ENCODE measurements around the gene NT5C3A.

NT5C3A gene

GRCh38 chr7:33075818-33076518 is 13.4 kb upstream of the NT5C3A start:
- DNase-seq (ENCODE audit: low spot score) = no peak

DNA sequence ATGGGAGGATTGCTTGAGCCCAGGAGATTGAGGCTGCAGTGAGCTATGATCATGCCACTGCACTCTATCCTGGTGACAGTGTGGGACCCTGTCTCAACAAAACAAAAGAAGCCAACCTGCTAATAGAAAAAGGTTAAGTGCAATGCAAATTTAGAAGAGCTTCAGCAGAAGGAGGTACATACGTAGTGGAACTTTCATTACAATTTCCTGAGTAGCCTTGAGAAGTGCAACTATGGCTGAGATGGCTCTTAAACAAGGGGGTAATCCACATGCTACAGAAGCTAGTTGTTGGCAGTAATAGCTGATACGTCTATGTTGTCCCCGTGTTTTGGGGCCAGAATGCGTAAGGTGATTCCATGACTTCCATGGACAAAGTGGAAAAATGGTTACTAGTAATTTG is 10.7 kb upstream of the NT5C3A start:
- no peak for DNase-seq (ENCODE audit: low spot score)

DNA sequence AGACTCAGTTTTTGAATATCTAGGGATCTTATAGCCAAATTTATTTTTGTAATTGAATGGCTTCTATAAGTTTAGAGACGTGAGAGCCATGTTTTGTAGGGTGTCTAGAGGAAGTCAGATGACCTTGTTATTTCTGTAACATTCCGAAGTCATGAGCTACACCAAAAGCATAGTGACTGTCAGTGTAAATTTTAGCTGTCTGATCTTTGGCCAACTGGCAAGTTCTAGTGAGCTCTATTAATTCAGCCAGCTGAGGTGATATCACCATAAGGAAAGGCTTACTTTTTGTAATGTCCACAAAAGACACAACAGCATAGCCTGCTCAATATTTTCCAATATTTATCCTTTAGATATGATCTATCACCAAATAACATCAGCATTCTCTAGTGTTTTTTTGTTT is 9.9 kb upstream of the NT5C3A start:
- DNase-seq (ENCODE audit: low spot score) = no peak

- no peak for DNase-seq (ENCODE audit: low spot score)
Observed at GRCh38 chr7:33070831-33071230, 8.3 kb upstream of the NT5C3A start.

GRCh38 chr7:33070277-33070676 is 7.7 kb upstream of the NT5C3A start:
- no peak for DNase-seq (ENCODE audit: low spot score)

- DNase-seq (ENCODE audit: low spot score) = no peak
Observed at GRCh38 chr7:33067921-33068320, 5.3 kb upstream of the NT5C3A start.

DNA sequence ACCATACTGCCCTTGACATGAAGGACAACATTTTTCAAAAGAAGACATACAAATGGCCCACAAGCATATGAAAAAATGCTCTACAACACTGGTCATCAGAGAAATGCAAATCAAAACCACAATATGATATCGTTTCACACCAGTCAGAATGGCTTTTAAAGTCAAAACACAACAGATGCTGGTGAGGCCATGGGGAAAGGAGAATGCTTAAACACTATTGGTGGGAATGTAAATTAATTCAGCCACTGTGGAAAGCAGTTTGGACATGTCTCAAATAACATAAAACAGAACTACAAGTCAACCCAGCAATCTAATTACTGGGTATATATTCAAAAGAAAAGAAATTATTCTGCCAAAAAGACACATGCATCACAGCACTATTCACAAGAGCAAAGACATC is 4.2 kb upstream of the NT5C3A start:
- DNase-seq (ENCODE audit: low spot score) = no peak

GRCh38 chr7:33065981-33066380 is 3.4 kb upstream of the NT5C3A start:
- no peak for DNase-seq (ENCODE audit: low spot score)

DNA sequence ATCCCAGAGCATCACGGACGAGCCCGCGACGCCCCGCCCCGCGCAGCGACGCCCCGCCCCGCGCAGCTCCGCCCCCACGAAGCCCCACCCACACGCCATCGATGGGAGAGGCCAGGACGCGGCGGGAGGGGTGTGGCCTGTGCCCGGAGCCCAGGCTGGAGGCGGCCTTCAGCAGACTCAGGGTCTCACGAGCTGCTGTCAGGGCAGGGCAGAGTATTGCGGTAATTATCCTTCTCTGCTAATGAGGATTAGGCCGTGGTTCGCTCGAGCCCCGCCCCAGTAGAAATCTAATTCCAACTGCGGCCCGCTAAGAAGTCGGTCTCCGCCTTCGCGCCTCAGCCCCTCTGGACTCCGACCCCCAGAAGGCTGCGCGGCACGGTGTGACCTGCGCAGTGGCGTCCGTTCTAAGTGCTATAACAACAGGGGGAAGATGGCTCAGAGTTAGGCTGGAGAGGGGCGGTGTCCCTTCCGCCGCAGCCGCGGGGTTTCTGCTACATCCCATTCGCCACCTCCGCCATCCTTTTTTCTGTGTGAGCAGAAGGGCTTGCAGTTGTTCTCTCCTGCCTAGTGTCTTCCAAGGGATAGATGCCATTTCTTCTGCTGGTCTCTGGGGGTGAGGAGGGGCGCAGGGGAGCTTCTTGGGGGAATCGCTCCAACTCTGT is 337 bp upstream of the NT5C3A start:
- peak; percentile 98 for DNase-seq (ENCODE audit: low spot score)

GRCh38 chr7:33061282-33061937 is 1.2 kb downstream of the NT5C3A start:
- DNase-seq (ENCODE audit: low spot score) = no peak

- DNase-seq (ENCODE audit: low spot score) = no peak
Observed at GRCh38 chr7:33059635-33060034, 2.9 kb downstream of the NT5C3A start.

DNA sequence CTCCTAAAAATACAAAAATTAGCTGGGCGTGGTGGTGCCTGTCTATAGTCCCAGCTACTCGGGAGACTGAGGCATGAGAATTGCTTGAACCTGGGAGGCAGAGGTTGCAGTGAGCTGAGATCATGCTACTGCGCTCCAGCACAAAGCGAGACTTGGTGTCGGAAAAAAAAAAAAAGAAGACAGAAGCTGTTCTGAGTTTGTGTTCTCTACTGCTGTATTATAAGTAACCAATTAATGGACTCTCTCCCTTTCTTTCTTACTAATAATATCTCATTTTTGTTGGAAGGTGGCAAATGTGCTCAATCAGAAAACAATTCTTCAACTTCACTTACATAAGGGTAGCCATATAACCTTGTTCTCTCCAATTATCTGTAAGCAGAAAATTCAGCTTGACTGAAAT is 7.4 kb downstream of the NT5C3A start:
- DNase-seq (ENCODE audit: low spot score) = no peak

GRCh38 chr7:33054261-33054964 is 8.2 kb downstream of the NT5C3A start:
- DNase-seq (ENCODE audit: low spot score) = no peak

- DNase-seq (ENCODE audit: low spot score) = no peak
Observed at GRCh38 chr7:33053721-33054120, 8.9 kb downstream of the NT5C3A start.

- peak; percentile 81 for DNase-seq (ENCODE audit: low spot score)
Observed at GRCh38 chr7:33050535-33051318, 11.8 kb downstream of the NT5C3A start.

- DNase-seq (ENCODE audit: low spot score) = no peak
Observed at GRCh38 chr7:33048704-33049103, 13.9 kb downstream of the NT5C3A start.

- no peak for DNase-seq (ENCODE audit: low spot score)
Observed at GRCh38 chr7:33048257-33048656, 14.3 kb downstream of the NT5C3A start.

GRCh38 chr7:33044986-33045385 is 17.6 kb downstream of the NT5C3A start:
- no peak for DNase-seq (ENCODE audit: low spot score)

DNA sequence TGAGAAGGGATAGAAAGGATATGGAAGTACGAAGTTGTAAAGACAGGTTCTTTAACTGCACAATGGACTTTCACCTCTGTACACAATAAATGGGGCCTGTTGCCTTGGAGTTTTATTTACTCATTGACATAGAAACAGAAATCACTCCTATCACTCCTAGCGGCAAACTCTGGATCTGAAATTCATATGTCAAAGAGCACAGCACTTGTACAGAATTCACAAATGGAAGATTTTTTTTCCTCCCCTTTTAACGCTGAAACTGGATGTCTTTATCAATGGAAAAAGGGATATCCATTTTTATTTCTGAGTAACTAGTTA is 18.2 kb downstream of the NT5C3A start:
- peak; percentile 82 for DNase-seq (ENCODE audit: low spot score)

- no peak for DNase-seq (ENCODE audit: low spot score)
Observed at GRCh38 chr7:33043501-33044400, 18.8 kb downstream of the NT5C3A start.

All from SW480 (cell line).